ENCODE results near the gene DCBLD1.

Gene DCBLD1

GRCh38 chr6:117547688-117548621 is 65.5 kb downstream of the DCBLD1 start:
- no peaks in the 10 kb centered on the region for H3K9me3 Mint-ChIP-seq
- H3K27me3 Mint-ChIP-seq, result peaks cover 24% of the 10 kb centered on the region
- no peak overlapping the region for H3K27ac Mint-ChIP-seq
- ATAC-seq, result peak; percentile 61
- peak overlapping the region; percentile 74 for H3K4me3 Mint-ChIP-seq
- H3K4me1 Mint-ChIP-seq, result peaks cover 14% of the 10 kb centered on the region
- H3K36me3 Mint-ChIP-seq, result no peaks in the 10 kb centered on the region

GRCh38 chr6:117548797-117549301 is 66.4 kb downstream of the DCBLD1 start:
- no peak overlapping the region for H3K4me3 Mint-ChIP-seq

GRCh38 chr6:117549611-117550010 is 67.1 kb downstream of the DCBLD1 start:
- Mint-ChIP-seq H3K36me3 (no peaks in the 10 kb centered on the region), H3K4me1 (peaks cover 14% of the 10 kb centered on the region), H3K27me3 (peaks cover 24% of the 10 kb centered on the region), H3K9me3 (no peaks in the 10 kb centered on the region), H3K27ac (no peak overlapping the region), H3K4me3 (no peak overlapping the region)
- ATAC-seq, result no peak

More at GRCh38 chr6:117548797-117549301, 66.4 kb downstream of the DCBLD1 start:
- Mint-ChIP-seq H3K27ac (no peak overlapping the region), H3K9me3 (no peaks in the 10 kb centered on the region), H3K36me3 (no peaks in the 10 kb centered on the region), H3K4me1 (peaks cover 14% of the 10 kb centered on the region), H3K27me3 (peaks cover 24% of the 10 kb centered on the region)
- ATAC-seq, result no peak

GRCh38 chr6:117550078-117550600 is 67.7 kb downstream of the DCBLD1 start:
- no peak overlapping the region for H3K27ac Mint-ChIP-seq
- no peaks in the 10 kb centered on the region for H3K36me3 Mint-ChIP-seq
- H3K4me3 Mint-ChIP-seq, result no peak overlapping the region
- no peak for ATAC-seq
- H3K9me3 Mint-ChIP-seq, result no peaks in the 10 kb centered on the region
- peaks cover 24% of the 10 kb centered on the region for H3K27me3 Mint-ChIP-seq
- peaks cover 14% of the 10 kb centered on the region for H3K4me1 Mint-ChIP-seq

GRCh38 chr6:117550618-117551242 is 68.3 kb downstream of the DCBLD1 start:
- Mint-ChIP-seq H3K27me3 (peaks cover 24% of the 10 kb centered on the region), H3K4me1 (peaks cover 14% of the 10 kb centered on the region), H3K36me3 (no peaks in the 10 kb centered on the region), H3K9me3 (no peaks in the 10 kb centered on the region), H3K4me3 (no peak overlapping the region), H3K27ac (no peak overlapping the region)
- no peak for ATAC-seq

GRCh38 chr6:117552618-117553017 is 70.1 kb downstream of the DCBLD1 start:
- peaks cover 10% of the 10 kb centered on the region for H3K27me3 Mint-ChIP-seq
- ATAC-seq, result no peak
- peaks cover 14% of the 10 kb centered on the region for H3K4me1 Mint-ChIP-seq
- no peak overlapping the region for H3K4me3 Mint-ChIP-seq
- no peak overlapping the region for H3K27ac Mint-ChIP-seq
- no peaks in the 10 kb centered on the region for H3K9me3 Mint-ChIP-seq
- no peaks in the 10 kb centered on the region for H3K36me3 Mint-ChIP-seq

- H3K9me3 Mint-ChIP-seq, result no peaks in the 10 kb centered on the region
- no peak for ATAC-seq
- H3K36me3 Mint-ChIP-seq, result no peaks in the 10 kb centered on the region
- peaks cover 5% of the 10 kb centered on the region for H3K27me3 Mint-ChIP-seq
- H3K27ac Mint-ChIP-seq, result no peak overlapping the region
- H3K4me3 Mint-ChIP-seq, result no peak overlapping the region
- H3K4me1 Mint-ChIP-seq, result peaks cover 9% of the 10 kb centered on the region
Measured at GRCh38 chr6:117553142-117553541, 70.7 kb downstream of the DCBLD1 start.

GRCh38 chr6:117555262-117555849 is 72.9 kb downstream of the DCBLD1 start:
- ATAC-seq, result no peak
- H3K36me3 Mint-ChIP-seq, result no peaks in the 10 kb centered on the region
- H3K27ac Mint-ChIP-seq, result no peak overlapping the region
- H3K9me3 Mint-ChIP-seq, result no peaks in the 10 kb centered on the region
- H3K27me3 Mint-ChIP-seq, result no peaks in the 10 kb centered on the region
- H3K4me1 Mint-ChIP-seq, result peaks cover 5% of the 10 kb centered on the region
- H3K4me3 Mint-ChIP-seq, result no peak overlapping the region

GRCh38 chr6:117555882-117556498 is 73.5 kb downstream of the DCBLD1 start:
- ATAC-seq, result no peak
- no peak overlapping the region for H3K4me3 Mint-ChIP-seq
- H3K4me1 Mint-ChIP-seq, result peaks cover 5% of the 10 kb centered on the region
- H3K27ac Mint-ChIP-seq, result no peak overlapping the region
- H3K9me3 Mint-ChIP-seq, result no peaks in the 10 kb centered on the region
- H3K27me3 Mint-ChIP-seq, result no peaks in the 10 kb centered on the region
- H3K36me3 Mint-ChIP-seq, result no peaks in the 10 kb centered on the region

GRCh38 chr6:117557951-117558350 is 75.5 kb downstream of the DCBLD1 start:
- peaks cover 8% of the 10 kb centered on the region for H3K36me3 Mint-ChIP-seq

GRCh38 chr6:117558818-117559217 is 76.3 kb downstream of the DCBLD1 start:
- Mint-ChIP-seq H3K4me3 (no peak overlapping the region), H3K27ac (no peak overlapping the region), H3K9me3 (no peaks in the 10 kb centered on the region), H3K27me3 (no peaks in the 10 kb centered on the region), H3K4me1 (peaks cover 5% of the 10 kb centered on the region), H3K36me3 (peaks cover 12% of the 10 kb centered on the region)
- ATAC-seq, result no peak

More at GRCh38 chr6:117557951-117558350, 75.5 kb downstream of the DCBLD1 start:
- no peak for ATAC-seq
- no peak overlapping the region for H3K4me3 Mint-ChIP-seq
- no peak overlapping the region for H3K27ac Mint-ChIP-seq
- H3K9me3 Mint-ChIP-seq, result no peaks in the 10 kb centered on the region
- H3K4me1 Mint-ChIP-seq, result peaks cover 5% of the 10 kb centered on the region
- H3K27me3 Mint-ChIP-seq, result no peaks in the 10 kb centered on the region

GRCh38 chr6:117559299-117559698 is 76.8 kb downstream of the DCBLD1 start:
- H3K4me3 Mint-ChIP-seq, result no peak overlapping the region
- no peaks in the 10 kb centered on the region for H3K27me3 Mint-ChIP-seq
- peaks cover 5% of the 10 kb centered on the region for H3K4me1 Mint-ChIP-seq
- ATAC-seq, result no peak
- no peaks in the 10 kb centered on the region for H3K9me3 Mint-ChIP-seq
- peaks cover 12% of the 10 kb centered on the region for H3K36me3 Mint-ChIP-seq
- no peak overlapping the region for H3K27ac Mint-ChIP-seq

GRCh38 chr6:117561128-117561527 is 78.7 kb downstream of the DCBLD1 start:
- peaks cover 12% of the 10 kb centered on the region for H3K36me3 Mint-ChIP-seq
- H3K4me1 Mint-ChIP-seq, result peaks cover 4% of the 10 kb centered on the region

GRCh38 chr6:117564681-117565080 is 82.2 kb downstream of the DCBLD1 start:
- ATAC-seq, result no peak
- H3K4me3 Mint-ChIP-seq, result no peak overlapping the region
- no peaks in the 10 kb centered on the region for H3K9me3 Mint-ChIP-seq
- H3K27ac Mint-ChIP-seq, result no peak overlapping the region
- no peaks in the 10 kb centered on the region for H3K4me1 Mint-ChIP-seq
- no peaks in the 10 kb centered on the region for H3K27me3 Mint-ChIP-seq
- H3K36me3 Mint-ChIP-seq, result peaks cover 17% of the 10 kb centered on the region

More at GRCh38 chr6:117561128-117561527, 78.7 kb downstream of the DCBLD1 start:
- H3K27me3 Mint-ChIP-seq, result no peaks in the 10 kb centered on the region
- no peak overlapping the region for H3K4me3 Mint-ChIP-seq
- H3K9me3 Mint-ChIP-seq, result no peaks in the 10 kb centered on the region
- H3K27ac Mint-ChIP-seq, result no peak overlapping the region
- no peak for ATAC-seq

GRCh38 chr6:117568247-117568646 is 85.8 kb downstream of the DCBLD1 start:
- H3K27me3 Mint-ChIP-seq, result no peaks in the 10 kb centered on the region

More at GRCh38 chr6:117568247-117568646, 85.8 kb downstream of the DCBLD1 start:
- Mint-ChIP-seq H3K36me3 (peaks cover 28% of the 10 kb centered on the region), H3K9me3 (no peaks in the 10 kb centered on the region), H3K4me3 (no peak overlapping the region), H3K4me1 (no peaks in the 10 kb centered on the region), H3K27ac (no peak overlapping the region)
- no peak for ATAC-seq

All from stimulated activated memory B cell treated with anti-CD40 and anti-IgM and Interleukin-4, amounts not matched to agents 10 μg/mL and 1 μg/mL and 100 μg/mL, for 72 hours (primary cell).